ENCODE results near the gene LMX1B.

- TF ChIP-seq ARID4B (CRISPR knock-in tag; IDR thresholded peaks at IDR 0.05; ENCODE audit: borderline replicate concordance) (no peak), KAT7 (CRISPR knock-in tag; IDR thresholded peaks at IDR 0.05; ENCODE audit: borderline replicate concordance) (no peak)
These were observed 121.1 kb downstream of the LMX1B start for GRCh38 chr9:126734877-126735276.

Measured in WTC11 (cell line).